Epithelial cell of esophagus (primary cell): ENCODE data around the gene CFAP107.

ENCODE experiments used
- DNase-seq: peaks from one replicate; pipeline ENCODE4 v3.0.0; 2010; ENCODE audit warnings: low read depth
- H3K4me3 ChIP-seq: 2 replicates; pipeline ENCODE4 v1.5.1; 2011; ENCODE audit warnings: mild to moderate bottlenecking, low read length, control low read depth
- TF ChIP-seq, protein P1 (sequence below): IDR thresholded peaks from 2 replicates; pipeline ENCODE4 v1.5.1; 2011; ENCODE audit warnings: low read depth, mild to moderate bottlenecking, low read length, control low read depth, inconsistent platforms; ENCODE audit not compliant: insufficient read depth; ENCODE audit errors: missing control alignments

The CFAP107 gene, protein sequence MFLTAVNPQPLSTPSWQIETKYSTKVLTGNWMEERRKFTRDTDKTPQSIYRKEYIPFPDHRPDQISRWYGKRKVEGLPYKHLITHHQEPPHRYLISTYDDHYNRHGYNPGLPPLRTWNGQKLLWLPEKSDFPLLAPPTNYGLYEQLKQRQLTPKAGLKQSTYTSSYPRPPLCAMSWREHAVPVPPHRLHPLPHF

DNA sequence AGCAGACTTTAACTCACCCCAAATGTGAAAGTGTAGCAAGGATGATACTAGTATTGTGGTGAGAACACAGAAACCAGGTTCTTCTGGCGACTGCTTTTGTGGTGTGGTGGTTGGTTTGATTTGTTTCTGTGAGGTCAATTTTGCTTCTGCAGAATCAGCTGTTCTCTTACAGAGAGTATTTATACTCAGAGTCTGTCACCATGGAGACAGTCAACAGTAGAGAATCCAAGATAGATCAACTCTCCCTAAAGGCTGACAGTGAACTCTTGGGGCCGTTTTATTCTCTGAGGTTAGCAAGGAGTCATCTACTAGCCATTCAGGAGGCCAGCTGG lies at the start of gene CFAP107:
TSS of gene CFAP107 (plus strand) at position 209 of the 332 bp plus-strand sequence. CDS start 231 bp downstream, outside the sequence.
- TF ChIP-seq, protein P1, sequence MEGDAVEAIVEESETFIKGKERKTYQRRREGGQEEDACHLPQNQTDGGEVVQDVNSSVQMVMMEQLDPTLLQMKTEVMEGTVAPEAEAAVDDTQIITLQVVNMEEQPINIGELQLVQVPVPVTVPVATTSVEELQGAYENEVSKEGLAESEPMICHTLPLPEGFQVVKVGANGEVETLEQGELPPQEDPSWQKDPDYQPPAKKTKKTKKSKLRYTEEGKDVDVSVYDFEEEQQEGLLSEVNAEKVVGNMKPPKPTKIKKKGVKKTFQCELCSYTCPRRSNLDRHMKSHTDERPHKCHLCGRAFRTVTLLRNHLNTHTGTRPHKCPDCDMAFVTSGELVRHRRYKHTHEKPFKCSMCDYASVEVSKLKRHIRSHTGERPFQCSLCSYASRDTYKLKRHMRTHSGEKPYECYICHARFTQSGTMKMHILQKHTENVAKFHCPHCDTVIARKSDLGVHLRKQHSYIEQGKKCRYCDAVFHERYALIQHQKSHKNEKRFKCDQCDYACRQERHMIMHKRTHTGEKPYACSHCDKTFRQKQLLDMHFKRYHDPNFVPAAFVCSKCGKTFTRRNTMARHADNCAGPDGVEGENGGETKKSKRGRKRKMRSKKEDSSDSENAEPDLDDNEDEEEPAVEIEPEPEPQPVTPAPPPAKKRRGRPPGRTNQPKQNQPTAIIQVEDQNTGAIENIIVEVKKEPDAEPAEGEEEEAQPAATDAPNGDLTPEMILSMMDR = no peak
- no peak within 1 kb of the TSS for H3K4me3 ChIP-seq
- DNase-seq = no peak

DNA sequence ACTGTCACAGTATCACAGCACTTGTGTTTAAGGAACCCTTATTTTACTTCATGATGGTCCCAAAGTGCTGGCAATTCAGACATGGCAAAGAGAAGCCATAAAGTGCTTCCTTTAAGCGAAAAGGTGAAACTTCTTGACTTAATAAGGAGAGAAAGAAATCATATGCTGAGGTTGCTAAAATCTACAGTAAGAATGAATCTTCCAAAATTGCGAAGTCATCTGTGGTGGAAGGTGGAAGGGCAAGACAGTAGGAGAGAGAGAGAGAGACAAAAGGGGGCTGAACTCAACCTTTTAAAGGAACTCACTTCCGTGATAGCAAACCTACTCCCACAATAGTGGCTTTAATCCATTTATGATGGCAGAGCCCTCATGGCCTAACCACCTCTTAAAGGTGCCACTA lies 49.3 kb upstream of the CFAP107 start:
- TF ChIP-seq, protein P1 = no peak
- H3K4me3 ChIP-seq = no peak overlapping the region
- no peak for DNase-seq

DNA sequence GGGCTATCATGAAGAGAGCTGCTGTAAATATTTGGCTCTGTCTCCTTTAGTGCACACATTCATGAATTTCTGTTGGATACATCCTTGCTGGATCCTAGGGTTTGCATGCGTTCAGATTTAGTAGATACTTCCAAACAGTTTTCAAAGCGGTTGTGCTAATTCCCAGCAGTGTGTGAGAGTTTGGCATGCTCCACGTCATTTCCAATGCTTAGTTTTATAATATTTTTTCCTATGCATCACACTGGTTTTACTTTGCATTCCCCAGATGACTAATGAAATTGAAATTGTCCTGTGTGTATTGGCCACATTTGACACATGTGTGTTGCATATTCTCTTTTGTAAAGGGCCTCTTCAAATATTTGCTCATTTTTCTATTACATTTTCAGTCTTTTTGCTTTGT lies 48.6 kb upstream of the CFAP107 start:
- no peak for DNase-seq
- no peak overlapping the region for H3K4me3 ChIP-seq
- TF ChIP-seq, protein P1 = no peak

DNA sequence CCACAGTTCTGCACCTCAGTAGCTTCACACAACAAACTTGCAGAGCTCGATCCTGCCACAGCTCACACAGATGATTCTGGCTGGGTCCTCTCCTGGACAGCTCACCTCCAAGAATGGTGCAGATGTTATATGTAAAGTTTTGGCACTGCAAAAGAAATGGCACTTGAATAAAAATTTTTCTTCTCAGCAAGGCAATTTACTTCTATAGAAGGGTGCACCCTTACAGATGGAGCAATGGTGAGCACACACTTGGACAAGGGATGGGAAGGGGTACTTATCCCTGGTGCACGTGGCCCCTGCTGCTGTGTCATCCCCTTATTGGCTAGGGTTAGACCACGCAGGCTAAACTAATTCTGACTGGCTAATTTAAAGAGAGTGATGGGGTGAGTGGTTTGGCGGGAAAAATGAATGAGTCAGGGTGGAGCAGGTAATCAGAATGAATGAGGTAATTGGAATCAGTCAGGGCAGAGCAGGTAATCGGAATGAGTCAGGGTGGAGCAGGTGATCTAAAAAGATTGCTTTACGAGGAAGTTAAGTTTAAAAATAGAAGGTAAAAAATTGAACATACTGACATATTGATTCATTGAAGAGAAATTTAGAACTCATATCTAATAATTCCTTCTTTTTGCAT lies 42.1 kb upstream of the CFAP107 start:
- peak; percentile 23 for DNase-seq
- TF ChIP-seq, protein P1 = no peak
- H3K4me3 ChIP-seq = no peak overlapping the region

DNA sequence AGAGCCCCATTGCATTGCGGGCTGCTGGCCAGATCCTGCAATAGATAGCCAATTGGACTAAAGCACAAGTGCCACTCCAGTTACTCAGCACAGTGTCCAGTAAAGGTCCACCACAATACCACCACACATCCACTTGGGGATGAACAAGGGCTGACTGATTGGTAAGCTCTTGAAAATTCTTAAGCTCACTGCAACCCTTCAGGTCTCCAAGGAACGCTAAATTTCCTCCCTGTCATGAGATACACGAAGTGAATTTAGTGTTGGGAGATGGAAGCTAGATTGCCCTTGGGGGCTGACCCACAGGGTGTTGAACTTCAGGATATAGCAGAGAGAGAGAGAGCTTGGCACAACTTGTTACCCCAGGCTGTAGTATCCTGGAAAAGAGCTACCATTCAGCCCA lies 39.9 kb upstream of the CFAP107 start:
- no peak overlapping the region for H3K4me3 ChIP-seq
- TF ChIP-seq, protein P1 = no peak
- DNase-seq = no peak

DNA sequence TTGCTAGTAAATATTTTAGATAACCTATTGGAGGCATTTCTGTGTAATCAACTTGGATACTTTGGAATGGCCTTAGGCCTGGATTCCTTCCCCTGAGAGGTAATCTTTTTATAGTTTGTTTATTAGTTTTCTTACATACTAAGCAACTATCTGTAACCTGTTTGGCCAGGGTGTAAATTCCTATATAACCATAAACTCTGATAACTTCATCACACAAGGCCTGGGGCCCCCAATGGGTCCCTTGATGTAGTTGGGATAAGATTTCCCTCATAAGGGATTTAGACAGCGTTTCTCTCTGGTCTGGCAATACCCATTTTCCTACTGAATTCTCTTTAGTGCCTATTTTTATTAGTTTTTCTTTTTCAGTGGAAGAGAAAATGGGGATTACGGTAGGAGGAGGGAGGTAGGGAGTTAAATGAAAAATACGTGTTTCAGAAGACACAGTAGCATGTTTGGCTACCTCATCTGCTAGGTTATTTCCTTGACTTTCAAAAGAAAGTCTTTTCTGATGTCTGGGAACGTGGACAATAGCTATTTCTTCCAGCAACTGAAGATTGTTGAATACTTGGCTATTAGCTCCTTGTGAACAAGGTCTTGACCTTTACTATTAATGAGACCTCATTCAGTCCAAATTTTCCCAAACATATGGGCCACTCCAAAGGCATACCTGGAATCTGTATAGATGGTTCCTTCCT lies 37.5 kb upstream of the CFAP107 start:
- DNase-seq = no peak
- H3K4me3 ChIP-seq = no peak overlapping the region
- TF ChIP-seq, protein P1 = no peak
